Measurements from ENCODE around the gene DAAM1.

The DAAM1 gene

GRCh38 chr14:59317798-59318505, 129.5 kb downstream of the DAAM1 start:
- Histone ChIP-seq H3K9me3 (ENCODE audit: control insufficient read depth, low read length) (no peaks in the 10 kb centered on the region), H3K79me1 (replicated peaks; ENCODE audit: low read length, poor library complexity, severe bottlenecking) (peaks cover 4% of the 10 kb centered on the region), H3K18ac (ENCODE audit: low read depth in 1 of 2, low read length in 2 of 2) (peak overlapping the region in 1 of 2 experiments; percentile 59), H3K14ac (ENCODE audit: low read length in 2 of 2) (no peak overlapping the region), H2BK120ac (ENCODE audit: low read depth, low read length) (no peak overlapping the region), H3K9ac (ENCODE audit: low read length) (no peak overlapping the region), H3K4me3 (ENCODE audit: insufficient read depth in 1 of 2, low read depth in 1 of 2, low read length in 2 of 2) (no peak overlapping the region), H3K27ac (ENCODE audit: low read length, poor library complexity, severe bottlenecking) (no peak overlapping the region), H2BK5ac (ENCODE audit: low read depth, low read length, poor library complexity, severe bottlenecking) (no peak overlapping the region), H3K4ac (ENCODE audit: low read depth in 1 of 2, low read length in 2 of 2) (no peak overlapping the region), H3K23ac (ENCODE audit: low read length in 2 of 2) (no peak overlapping the region), H2BK12ac (ENCODE audit: low read length in 2 of 2) (no peak overlapping the region), H2BK15ac (ENCODE audit: low read depth, poor library complexity, severe bottlenecking) (no peak overlapping the region), H3K27me3 (ENCODE audit: control insufficient read depth in 1 of 2, insufficient read depth in 1 of 2, low read length in 2 of 2) (no peaks in the 10 kb centered on the region), H3K4me1 (ENCODE audit: control insufficient read depth, insufficient read depth, low read depth, low read length) (peaks cover 4% of the 10 kb centered on the region), H4K91ac (ENCODE audit: low read length) (no peak overlapping the region), H2AFZ (ENCODE audit: low read depth, low read length) (no peak overlapping the region), H2AK5ac (ENCODE audit: low read length, severe bottlenecking) (no peak overlapping the region), H4K8ac (ENCODE audit: low read length) (peak overlapping the region; percentile 15), H3K36me3 (ENCODE audit: control insufficient read depth in 1 of 2, insufficient read depth in 2 of 2, low read depth in 1 of 2, low read length in 2 of 2) (peaks cover 1 to 7% of the 10 kb centered on the region in 2 experiments), H3K4me2 (ENCODE audit: low read length, poor library complexity, severe bottlenecking) (no peak overlapping the region)
- 93% methylated on average over 5 of the region's 5 CpGs for WGBS
- no peak for DNase-seq

GRCh38 chr14:59318908-59319307, 130.4 kb downstream of the DAAM1 start:
- H4K91ac ChIP-seq (ENCODE audit: low read length), result no peak overlapping the region
- no peak overlapping the region for H4K8ac ChIP-seq (ENCODE audit: low read length)
- 67% methylated on average over 3 of the region's 4 CpGs for WGBS
- no peak for DNase-seq
- H2AFZ ChIP-seq (ENCODE audit: low read depth, low read length), result no peak overlapping the region
- H3K23ac ChIP-seq (ENCODE audit: low read length in 2 of 2), result no peak overlapping the region
- no peak overlapping the region for H3K9ac ChIP-seq (ENCODE audit: low read length)
- no peak overlapping the region for H3K4me3 ChIP-seq (ENCODE audit: insufficient read depth in 1 of 2, low read depth in 1 of 2, low read length in 2 of 2)
- H3K14ac ChIP-seq (ENCODE audit: low read length in 2 of 2), result no peak overlapping the region
- no peak overlapping the region for H2AK5ac ChIP-seq (ENCODE audit: low read length, severe bottlenecking)
- no peak overlapping the region for H3K4me2 ChIP-seq (ENCODE audit: low read length, poor library complexity, severe bottlenecking)
- H3K27me3 ChIP-seq (ENCODE audit: control insufficient read depth in 1 of 2, insufficient read depth in 1 of 2, low read length in 2 of 2), result no peaks in the 10 kb centered on the region
- H3K9me3 ChIP-seq (ENCODE audit: control insufficient read depth, low read length), result no peaks in the 10 kb centered on the region
- no peak overlapping the region for H2BK15ac ChIP-seq (ENCODE audit: low read depth, poor library complexity, severe bottlenecking)
- no peak overlapping the region for H3K18ac ChIP-seq (ENCODE audit: low read depth in 1 of 2, low read length in 2 of 2)
- H3K79me1 ChIP-seq (replicated peaks; ENCODE audit: low read length, poor library complexity, severe bottlenecking), result peaks cover 4% of the 10 kb centered on the region
- H3K4me1 ChIP-seq (ENCODE audit: control insufficient read depth, insufficient read depth, low read depth, low read length), result peaks cover 3% of the 10 kb centered on the region
- H3K36me3 ChIP-seq (ENCODE audit: control insufficient read depth in 1 of 2, insufficient read depth in 2 of 2, low read depth in 1 of 2, low read length in 2 of 2), result peaks cover 3 to 10% of the 10 kb centered on the region in 2 experiments
- H2BK5ac ChIP-seq (ENCODE audit: low read depth, low read length, poor library complexity, severe bottlenecking), result no peak overlapping the region
- H2BK120ac ChIP-seq (ENCODE audit: low read depth, low read length), result no peak overlapping the region
- H3K4ac ChIP-seq (ENCODE audit: low read depth in 1 of 2, low read length in 2 of 2), result no peak overlapping the region
- no peak overlapping the region for H3K27ac ChIP-seq (ENCODE audit: low read length, poor library complexity, severe bottlenecking)
- no peak overlapping the region for H2BK12ac ChIP-seq (ENCODE audit: low read length in 2 of 2)

GRCh38 chr14:59320361-59320760, 131.9 kb downstream of the DAAM1 start:
- Histone ChIP-seq H3K9me3 (ENCODE audit: control insufficient read depth, low read length) (no peaks in the 10 kb centered on the region), H3K4me3 (ENCODE audit: insufficient read depth in 1 of 2, low read depth in 1 of 2, low read length in 2 of 2) (peak overlapping the region in 1 of 2 experiments; percentile 28), H2BK15ac (ENCODE audit: low read depth, poor library complexity, severe bottlenecking) (no peak overlapping the region), H3K18ac (ENCODE audit: low read depth in 1 of 2, low read length in 2 of 2) (no peak overlapping the region), H2BK5ac (ENCODE audit: low read depth, low read length, poor library complexity, severe bottlenecking) (no peak overlapping the region), H3K36me3 (ENCODE audit: control insufficient read depth in 1 of 2, insufficient read depth in 2 of 2, low read depth in 1 of 2, low read length in 2 of 2) (peaks cover 3 to 12% of the 10 kb centered on the region in 2 experiments), H3K14ac (ENCODE audit: low read length in 2 of 2) (no peak overlapping the region), H3K4me1 (ENCODE audit: control insufficient read depth, insufficient read depth, low read depth, low read length) (no peaks in the 10 kb centered on the region), H2BK120ac (ENCODE audit: low read depth, low read length) (no peak overlapping the region), H3K27me3 (ENCODE audit: control insufficient read depth in 1 of 2, insufficient read depth in 1 of 2, low read length in 2 of 2) (no peaks in the 10 kb centered on the region), H3K4ac (ENCODE audit: low read depth in 1 of 2, low read length in 2 of 2) (no peak overlapping the region), H3K23ac (ENCODE audit: low read length in 2 of 2) (no peak overlapping the region), H3K4me2 (ENCODE audit: low read length, poor library complexity, severe bottlenecking) (no peak overlapping the region), H3K79me1 (replicated peaks; ENCODE audit: low read length, poor library complexity, severe bottlenecking) (peaks cover 4% of the 10 kb centered on the region), H2AFZ (ENCODE audit: low read depth, low read length) (no peak overlapping the region), H4K91ac (ENCODE audit: low read length) (no peak overlapping the region), H2BK12ac (ENCODE audit: low read length in 2 of 2) (no peak overlapping the region), H3K27ac (ENCODE audit: low read length, poor library complexity, severe bottlenecking) (no peak overlapping the region), H4K8ac (ENCODE audit: low read length) (no peak overlapping the region), H3K9ac (ENCODE audit: low read length) (peak overlapping the region; percentile 67), H2AK5ac (ENCODE audit: low read length, severe bottlenecking) (no peak overlapping the region)
- no peak for DNase-seq

- Histone ChIP-seq H2AFZ (ENCODE audit: low read depth, low read length) (no peak overlapping the region), H4K8ac (ENCODE audit: low read length) (no peak overlapping the region), H2BK12ac (ENCODE audit: low read length in 2 of 2) (no peak overlapping the region), H2AK5ac (ENCODE audit: low read length, severe bottlenecking) (no peak overlapping the region), H2BK5ac (ENCODE audit: low read depth, low read length, poor library complexity, severe bottlenecking) (no peak overlapping the region), H3K23ac (ENCODE audit: low read length in 2 of 2) (no peak overlapping the region), H2BK15ac (ENCODE audit: low read depth, poor library complexity, severe bottlenecking) (no peak overlapping the region), H3K14ac (ENCODE audit: low read length in 2 of 2) (no peak overlapping the region), H3K79me1 (replicated peaks; ENCODE audit: low read length, poor library complexity, severe bottlenecking) (peaks cover 2% of the 10 kb centered on the region), H3K4me1 (ENCODE audit: control insufficient read depth, insufficient read depth, low read depth, low read length) (no peaks in the 10 kb centered on the region), H3K4me2 (ENCODE audit: low read length, poor library complexity, severe bottlenecking) (no peak overlapping the region), H3K27me3 (ENCODE audit: control insufficient read depth in 1 of 2, insufficient read depth in 1 of 2, low read length in 2 of 2) (no peaks in the 10 kb centered on the region), H3K9ac (ENCODE audit: low read length) (peak overlapping the region; percentile 67), H3K4me3 (ENCODE audit: insufficient read depth in 1 of 2, low read depth in 1 of 2, low read length in 2 of 2) (peak overlapping the region in 1 of 2 experiments; percentile 28), H4K91ac (ENCODE audit: low read length) (no peak overlapping the region), H2BK120ac (ENCODE audit: low read depth, low read length) (no peak overlapping the region), H3K9me3 (ENCODE audit: control insufficient read depth, low read length) (no peaks in the 10 kb centered on the region), H3K27ac (ENCODE audit: low read length, poor library complexity, severe bottlenecking) (peak overlapping the region; percentile 61), H3K36me3 (ENCODE audit: control insufficient read depth in 1 of 2, insufficient read depth in 2 of 2, low read depth in 1 of 2, low read length in 2 of 2) (peaks cover 6 to 12% of the 10 kb centered on the region in 2 experiments), H3K4ac (ENCODE audit: low read depth in 1 of 2, low read length in 2 of 2) (no peak overlapping the region), H3K18ac (ENCODE audit: low read depth in 1 of 2, low read length in 2 of 2) (no peak overlapping the region)
- peak; percentile 92 for DNase-seq
- 85% methylated on average over 2 of the region's 3 CpGs for whole genome bisulfite sequencing
Observed at GRCh38 chr14:59320763-59321625, 132.5 kb downstream of the DAAM1 start.
